ENCODE results near the gene C2orf69. TPM values are rescaled to one million over a fixed set of nuclear protein-coding genes. Genes with fewer than 3 reads are reported as not detected.

Gene C2orf69
- total RNA-seq, 1 experiment from 2014 or later = 21.6 TPM

DNA sequence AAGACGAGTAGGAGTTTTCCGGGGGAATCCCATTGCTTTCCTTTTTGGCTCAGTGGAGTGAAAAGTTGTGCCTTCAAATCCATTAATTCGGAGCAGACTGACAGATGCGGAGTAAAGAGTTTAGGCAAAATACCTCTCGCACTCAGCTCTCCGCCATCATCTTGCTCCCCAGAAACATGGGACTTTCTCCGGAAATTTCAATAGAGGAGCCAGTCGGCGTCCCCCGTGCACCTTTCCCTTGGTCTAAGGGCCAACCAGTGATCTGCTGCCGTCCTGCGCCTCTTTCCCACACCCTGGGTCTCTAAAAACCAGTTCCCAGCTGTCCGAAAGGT is 43.9 kb downstream of the C2orf69 start:
- Histone ChIP-seq H3K9me3 (ENCODE audit: control insufficient read depth in 1 of 2, insufficient read depth in 1 of 2, low read depth in 1 of 2, low read length in 2 of 2) (no peaks in the 10 kb centered on the region), H3K79me2 (ENCODE audit: insufficient read depth, low read length) (peaks cover 96% of the 10 kb centered on the region), H3K36me3 (ENCODE audit: control insufficient read depth in 1 of 2, insufficient read depth in 2 of 2, low read length in 2 of 2) (peaks cover under 1 to 8% of the 10 kb centered on the region in 2 experiments; a peak in 3 of 4 replicates), H3K4me1 (ENCODE audit: control insufficient read depth in 1 of 2, insufficient read depth in 2 of 2, low read length in 2 of 2) (peaks cover 7 to 16% of the 10 kb centered on the region in 2 experiments; a peak in 2 of 4 replicates), H3K4me3 (replicated peaks in 1 of 2; ENCODE audit: low read depth in 1 of 2, low read length in 2 of 2) (peak overlapping the region; percentile 82 to 88), H3K27ac (ENCODE audit: low read depth, low read length) (peak overlapping the region; percentile 84), H3K27me3 (ENCODE audit: insufficient read depth, low read length) (no peaks in the 10 kb centered on the region), H2AFZ (ENCODE audit: low read depth, low read length, poor library complexity, severe bottlenecking) (peak overlapping the region; percentile 77), H4K20me1 (ENCODE audit: insufficient read depth) (no peaks in the 10 kb centered on the region), H3K9ac (ENCODE audit: low read length) (peak overlapping the region; percentile 92), H3K9me2 (ENCODE audit: insufficient read depth) (no peaks in the 10 kb centered on the region), H3K4me2 (ENCODE audit: low read length) (peak overlapping the region; percentile 89)
- no peak for DNase-seq (ENCODE audit: low read depth, low spot score)
- CTCF ChIA-PET = no interaction called here
- TF ChIP-seq TCF7L2 (IDR thresholded peaks at IDR 0.05; ENCODE audit: borderline replicate concordance, extremely low read depth, insufficient read depth, insufficient read length) (no peak), EZH2phosphoT487 (IDR thresholded peaks at IDR 0.05; ENCODE audit: borderline replicate concordance) (no peak), ZNF274 (IDR thresholded peaks at IDR 0.05; ENCODE audit: low read depth, low read length) (no peak), SIN3A (IDR thresholded peaks at IDR 0.05; ENCODE audit: low read depth) (no peak), ELF1 (IDR thresholded peaks at IDR 0.05; ENCODE audit: borderline replicate concordance, low read depth) (no peak), EZH2 (IDR thresholded peaks at IDR 0.05) (no peak), FOSL1 (IDR thresholded peaks at IDR 0.05; ENCODE audit: low read depth) (no peak), RAD21 (IDR thresholded peaks at IDR 0.05; ENCODE audit: low read depth) (no peak), YY1 (IDR thresholded peaks at IDR 0.05; ENCODE audit: extremely low read depth, insufficient replicate concordance, low read depth, low read length) (no peak), SP1 (IDR thresholded peaks at IDR 0.05; ENCODE audit: low read depth) (no peak)
- TF ChIP-seq, protein P1, sequence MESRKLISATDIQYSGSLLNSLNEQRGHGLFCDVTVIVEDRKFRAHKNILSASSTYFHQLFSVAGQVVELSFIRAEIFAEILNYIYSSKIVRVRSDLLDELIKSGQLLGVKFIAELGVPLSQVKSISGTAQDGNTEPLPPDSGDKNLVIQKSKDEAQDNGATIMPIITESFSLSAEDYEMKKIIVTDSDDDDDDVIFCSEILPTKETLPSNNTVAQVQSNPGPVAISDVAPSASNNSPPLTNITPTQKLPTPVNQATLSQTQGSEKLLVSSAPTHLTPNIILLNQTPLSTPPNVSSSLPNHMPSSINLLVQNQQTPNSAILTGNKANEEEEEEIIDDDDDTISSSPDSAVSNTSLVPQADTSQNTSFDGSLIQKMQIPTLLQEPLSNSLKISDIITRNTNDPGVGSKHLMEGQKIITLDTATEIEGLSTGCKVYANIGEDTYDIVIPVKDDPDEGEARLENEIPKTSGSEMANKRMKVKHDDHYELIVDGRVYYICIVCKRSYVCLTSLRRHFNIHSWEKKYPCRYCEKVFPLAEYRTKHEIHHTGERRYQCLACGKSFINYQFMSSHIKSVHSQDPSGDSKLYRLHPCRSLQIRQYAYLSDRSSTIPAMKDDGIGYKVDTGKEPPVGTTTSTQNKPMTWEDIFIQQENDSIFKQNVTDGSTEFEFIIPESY (IDR thresholded peaks at IDR 0.05; ENCODE audit: extremely low read depth, insufficient replicate concordance, low read length) = no peak
- TF ChIP-seq, protein P2, sequence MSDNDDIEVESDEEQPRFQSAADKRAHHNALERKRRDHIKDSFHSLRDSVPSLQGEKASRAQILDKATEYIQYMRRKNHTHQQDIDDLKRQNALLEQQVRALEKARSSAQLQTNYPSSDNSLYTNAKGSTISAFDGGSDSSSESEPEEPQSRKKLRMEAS (IDR thresholded peaks at IDR 0.05) = no peak
- TF ChIP-seq, protein P3, sequence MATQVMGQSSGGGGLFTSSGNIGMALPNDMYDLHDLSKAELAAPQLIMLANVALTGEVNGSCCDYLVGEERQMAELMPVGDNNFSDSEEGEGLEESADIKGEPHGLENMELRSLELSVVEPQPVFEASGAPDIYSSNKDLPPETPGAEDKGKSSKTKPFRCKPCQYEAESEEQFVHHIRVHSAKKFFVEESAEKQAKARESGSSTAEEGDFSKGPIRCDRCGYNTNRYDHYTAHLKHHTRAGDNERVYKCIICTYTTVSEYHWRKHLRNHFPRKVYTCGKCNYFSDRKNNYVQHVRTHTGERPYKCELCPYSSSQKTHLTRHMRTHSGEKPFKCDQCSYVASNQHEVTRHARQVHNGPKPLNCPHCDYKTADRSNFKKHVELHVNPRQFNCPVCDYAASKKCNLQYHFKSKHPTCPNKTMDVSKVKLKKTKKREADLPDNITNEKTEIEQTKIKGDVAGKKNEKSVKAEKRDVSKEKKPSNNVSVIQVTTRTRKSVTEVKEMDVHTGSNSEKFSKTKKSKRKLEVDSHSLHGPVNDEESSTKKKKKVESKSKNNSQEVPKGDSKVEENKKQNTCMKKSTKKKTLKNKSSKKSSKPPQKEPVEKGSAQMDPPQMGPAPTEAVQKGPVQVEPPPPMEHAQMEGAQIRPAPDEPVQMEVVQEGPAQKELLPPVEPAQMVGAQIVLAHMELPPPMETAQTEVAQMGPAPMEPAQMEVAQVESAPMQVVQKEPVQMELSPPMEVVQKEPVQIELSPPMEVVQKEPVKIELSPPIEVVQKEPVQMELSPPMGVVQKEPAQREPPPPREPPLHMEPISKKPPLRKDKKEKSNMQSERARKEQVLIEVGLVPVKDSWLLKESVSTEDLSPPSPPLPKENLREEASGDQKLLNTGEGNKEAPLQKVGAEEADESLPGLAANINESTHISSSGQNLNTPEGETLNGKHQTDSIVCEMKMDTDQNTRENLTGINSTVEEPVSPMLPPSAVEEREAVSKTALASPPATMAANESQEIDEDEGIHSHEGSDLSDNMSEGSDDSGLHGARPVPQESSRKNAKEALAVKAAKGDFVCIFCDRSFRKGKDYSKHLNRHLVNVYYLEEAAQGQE (IDR thresholded peaks at IDR 0.05; ENCODE audit: low read depth) = no peak
- TF ChIP-seq, protein P4, sequence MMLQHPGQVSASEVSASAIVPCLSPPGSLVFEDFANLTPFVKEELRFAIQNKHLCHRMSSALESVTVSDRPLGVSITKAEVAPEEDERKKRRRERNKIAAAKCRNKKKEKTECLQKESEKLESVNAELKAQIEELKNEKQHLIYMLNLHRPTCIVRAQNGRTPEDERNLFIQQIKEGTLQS (IDR thresholded peaks at IDR 0.05) = no peak
- peak; percentile 64 for ATAC-seq
- POLR2A ChIA-PET = no interaction called here
- RAD21 ChIA-PET (ENCODE audit: low non-redundant PET in 1 of 2, low total read pairs in 2 of 2, uncharacterized antibody in 2 of 2, unreplicated experiment in 2 of 2) = no interaction called here
- BruUV-seq (replicated peaks) = TSS peak; percentile 76
- intact Hi-C loops (cut with micrococcal nuclease) = no loop called here

Measured in HCT116 (cell line).